Activated CD8-positive, alpha-beta memory T cell treated with anti-CD3 and anti-CD28 coated beads for 48 hours (primary cell): ENCODE measurements around the gene DSN1.
"Not testable (repeated sequence)": the region's sequence is repeated elsewhere in the genome, so short reads cannot be mapped to it uniquely, and the experiment has no call there.

Experiments
- DNase-seq, 3 experiments: peaks; one replicate each; pipeline ENCODE4 v3.0.0-alpha.2; 2020; ENCODE audit warnings: low read depth in 2 of 3, low spot score in 2 of 3

The DSN1 gene

DNA sequence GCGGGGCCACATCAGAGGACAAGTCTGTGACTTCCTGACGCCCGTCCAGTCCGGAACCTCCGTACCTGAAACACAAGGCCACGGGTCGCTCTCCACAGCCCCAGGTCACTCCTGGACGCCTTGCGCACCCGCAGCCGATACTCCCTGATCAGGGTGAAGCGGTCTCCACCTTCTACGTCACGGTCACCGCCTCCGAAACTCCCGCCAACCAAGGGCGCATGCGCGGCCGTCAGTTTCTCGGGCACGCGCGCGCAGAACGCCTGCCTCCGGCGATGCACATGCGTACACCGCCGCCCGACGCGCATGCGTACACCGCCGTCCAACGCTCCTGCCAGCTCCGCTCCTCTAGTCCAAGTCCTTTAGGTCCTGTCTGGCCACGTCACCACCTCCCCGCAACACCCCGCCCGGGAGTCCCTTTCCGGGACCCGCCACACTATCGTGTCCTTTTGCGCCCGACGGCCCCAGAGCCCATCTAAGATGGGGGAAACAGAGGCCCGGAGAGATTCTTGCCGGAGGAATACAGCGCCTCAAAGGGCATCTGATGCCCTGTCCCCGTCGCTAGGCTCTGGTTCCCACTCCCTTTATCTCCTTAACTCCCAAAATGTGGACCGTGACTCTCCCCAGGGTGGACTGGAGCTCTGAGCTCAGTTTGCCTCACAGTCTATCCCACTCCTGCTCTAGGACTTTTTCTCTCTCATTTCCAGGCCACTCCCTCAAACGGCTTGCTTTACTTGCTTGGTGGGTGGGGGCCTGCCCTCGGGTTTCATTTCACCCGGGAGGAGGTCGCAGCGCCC is at the start of gene DSN1:
Gene DSN1, minus strand, starts transcription at position 167 of the 794 bp plus-strand sequence. CDS start 2,305 bp downstream, outside the sequence.
- peak; percentile 98 to 99 (median 99) for DNase-seq

DNA sequence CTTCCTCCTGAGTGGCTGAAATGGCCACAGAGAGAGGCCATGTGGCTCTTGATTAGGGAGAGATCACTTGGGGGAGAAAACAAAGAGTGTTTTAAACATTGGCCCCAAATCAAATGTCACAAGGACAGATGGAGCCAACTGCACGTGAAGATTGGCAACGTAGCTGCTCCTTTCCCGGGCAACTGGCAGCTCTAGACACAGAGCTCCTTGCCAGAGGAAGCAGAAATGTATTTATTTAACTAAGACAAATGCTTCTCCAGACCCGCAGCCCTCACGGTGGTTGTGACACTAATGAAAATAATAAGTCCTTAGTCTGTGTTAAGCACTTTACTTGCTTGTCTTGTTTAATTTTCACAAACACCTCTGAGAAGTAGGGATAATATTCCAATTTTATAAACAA is 49.6 kb upstream of the DSN1 start:
- no peak for DNase-seq

DNA sequence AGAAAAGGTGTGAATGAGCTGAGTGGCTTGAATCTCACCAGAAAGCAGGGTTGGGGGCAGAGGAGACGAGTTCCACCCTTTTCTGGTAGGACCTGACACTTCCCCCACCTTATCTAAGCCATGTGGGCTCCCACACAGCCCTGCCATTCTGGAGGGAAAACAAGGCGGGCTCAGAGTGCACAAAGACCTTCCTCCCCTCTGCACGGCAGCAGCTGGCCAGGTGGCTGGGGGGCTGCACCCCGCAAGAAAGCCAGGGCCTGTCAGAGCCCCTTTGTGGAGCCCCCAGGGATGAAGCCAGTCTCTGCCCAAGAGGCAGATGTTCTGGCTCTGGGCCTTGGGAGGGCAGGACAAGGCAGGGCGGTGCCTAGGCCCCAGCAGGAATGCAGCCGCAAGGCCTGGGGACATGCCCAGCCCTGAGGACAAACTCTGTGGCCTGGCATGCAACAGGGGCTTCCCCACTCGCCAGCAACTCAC is 48.4 kb upstream of the DSN1 start:
- DNase-seq, result no peak

GRCh38 chr20:36820928-36821327 is 47.4 kb upstream of the DSN1 start:
- DNase-seq, result no peak

DNA sequence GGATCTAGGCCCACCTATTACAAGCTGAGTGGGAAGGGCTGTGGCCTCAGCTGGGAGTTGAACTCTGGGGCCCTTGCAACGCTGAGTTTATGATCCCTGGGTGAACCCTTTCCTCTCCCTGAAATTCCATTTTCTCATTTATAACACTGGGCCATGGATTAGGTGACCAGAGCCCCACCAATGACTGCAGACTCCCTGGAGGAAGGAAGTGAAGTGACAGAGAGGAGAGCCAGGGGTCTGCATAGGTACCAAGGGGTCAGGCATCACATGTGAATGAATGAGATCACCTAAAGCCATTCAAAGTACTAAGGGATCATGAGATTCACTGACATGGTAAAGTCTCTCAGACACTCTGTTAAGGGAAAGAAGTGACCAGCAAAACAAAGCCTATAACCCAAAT is 46.5 kb upstream of the DSN1 start:
- no peak for DNase-seq

DNA sequence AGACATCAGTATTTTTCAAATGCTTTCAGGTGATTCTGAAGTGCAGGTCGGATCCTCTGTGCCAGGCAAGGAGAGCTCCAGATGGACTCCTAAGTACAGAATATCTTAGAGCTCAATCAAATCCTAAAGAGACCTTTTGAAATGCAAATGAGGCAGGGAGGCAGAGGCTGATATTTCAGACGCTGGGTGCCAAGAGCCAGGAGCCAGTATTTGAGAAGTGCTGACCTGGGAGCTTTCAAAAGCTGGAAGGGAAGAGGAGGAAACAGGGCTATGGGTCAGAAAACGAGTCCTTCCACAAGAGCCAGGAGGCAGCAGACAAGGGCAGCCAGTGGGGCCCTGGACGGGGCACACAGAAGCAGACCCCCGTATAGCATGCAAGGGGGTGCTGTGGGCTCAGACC is 46.1 kb upstream of the DSN1 start:
- no peak for DNase-seq

- DNase-seq, result no peak
Measured at GRCh38 chr20:36818861-36819260, 45.3 kb upstream of the DSN1 start.

DNA sequence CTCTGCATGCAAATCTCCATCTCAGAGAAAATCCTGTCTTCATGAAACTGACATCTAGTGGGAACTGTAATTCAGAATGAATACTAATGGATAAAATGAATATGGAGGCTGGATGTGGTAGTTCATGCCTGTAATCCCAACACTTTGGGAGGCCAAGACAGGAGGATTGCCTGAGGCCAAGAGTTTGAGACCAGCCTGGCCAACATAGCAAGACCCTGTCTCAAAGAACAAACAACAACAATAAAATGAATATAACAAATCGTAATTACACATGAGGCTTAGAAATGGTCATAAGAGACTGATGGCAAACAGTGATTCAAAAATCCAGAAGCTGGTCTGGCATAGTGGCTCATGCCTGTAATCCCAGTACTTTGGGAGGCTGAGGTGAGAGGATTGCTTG is 44.6 kb upstream of the DSN1 start:
- DNase-seq, result no peak

DNA sequence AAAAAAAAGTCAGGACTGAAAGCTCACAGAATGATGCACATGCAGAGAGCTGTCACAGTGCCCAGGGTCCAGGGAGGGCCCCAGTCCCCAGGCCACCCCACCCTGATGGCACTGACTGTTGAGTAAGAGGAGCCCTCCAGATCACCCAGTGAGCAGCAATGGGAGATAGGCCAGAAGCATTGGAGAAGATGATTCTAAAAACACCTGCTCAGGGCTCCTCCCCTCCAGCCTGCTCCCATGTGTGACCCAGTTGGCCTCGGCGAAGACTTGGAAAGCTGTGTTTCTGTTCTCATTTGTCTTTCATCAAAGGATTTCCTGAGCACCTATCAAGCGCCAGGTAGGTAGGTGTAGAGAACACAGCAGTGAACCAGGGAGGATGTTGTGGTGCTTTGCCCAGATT is 43.9 kb upstream of the DSN1 start:
- DNase-seq, result no peak

- DNase-seq, result no peak
Measured at GRCh38 chr20:36815454-36816091, 42.0 kb upstream of the DSN1 start.

DNA sequence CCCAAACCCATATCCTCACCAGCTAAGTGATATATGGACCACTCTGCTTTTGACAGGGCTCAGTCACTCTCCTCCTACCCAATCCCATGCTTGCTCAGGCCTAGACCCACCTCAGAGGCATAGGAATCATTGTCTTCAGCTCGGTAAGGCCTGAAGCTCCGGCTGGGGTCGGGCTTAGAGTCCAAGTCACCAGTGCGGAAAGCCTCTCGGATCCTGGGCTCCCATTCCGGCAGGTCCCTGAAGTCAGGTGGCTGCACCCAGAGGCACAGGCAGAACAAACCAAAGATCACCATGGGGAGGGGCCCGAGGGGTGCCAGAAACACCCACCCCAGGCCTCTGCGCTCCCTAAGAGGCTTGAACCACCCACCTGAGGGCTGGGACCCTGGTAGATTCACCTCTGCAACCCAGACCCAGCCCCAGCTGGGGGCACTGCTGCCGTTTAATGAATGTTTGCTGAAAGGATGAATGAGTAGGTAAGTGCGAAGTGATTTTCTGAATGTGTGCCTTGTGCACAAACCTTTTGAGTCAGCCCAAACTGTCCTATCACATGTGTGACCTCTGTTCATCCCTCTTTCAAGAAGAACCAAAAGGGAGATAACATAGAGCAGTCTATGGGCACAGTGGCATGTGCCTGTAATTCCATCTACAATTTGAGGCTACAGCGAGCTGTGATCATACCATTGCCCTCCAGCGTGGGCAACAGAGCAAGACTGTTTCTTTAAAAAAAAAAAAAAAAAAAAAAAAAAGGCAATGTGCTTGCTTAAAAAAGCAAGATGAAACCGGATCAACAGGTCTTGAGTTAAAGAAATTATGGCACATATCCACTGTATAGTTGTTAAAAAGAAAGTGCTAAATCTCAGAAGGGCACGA is 39.3 kb upstream of the DSN1 start:
- DNase-seq, result no peak

DNA sequence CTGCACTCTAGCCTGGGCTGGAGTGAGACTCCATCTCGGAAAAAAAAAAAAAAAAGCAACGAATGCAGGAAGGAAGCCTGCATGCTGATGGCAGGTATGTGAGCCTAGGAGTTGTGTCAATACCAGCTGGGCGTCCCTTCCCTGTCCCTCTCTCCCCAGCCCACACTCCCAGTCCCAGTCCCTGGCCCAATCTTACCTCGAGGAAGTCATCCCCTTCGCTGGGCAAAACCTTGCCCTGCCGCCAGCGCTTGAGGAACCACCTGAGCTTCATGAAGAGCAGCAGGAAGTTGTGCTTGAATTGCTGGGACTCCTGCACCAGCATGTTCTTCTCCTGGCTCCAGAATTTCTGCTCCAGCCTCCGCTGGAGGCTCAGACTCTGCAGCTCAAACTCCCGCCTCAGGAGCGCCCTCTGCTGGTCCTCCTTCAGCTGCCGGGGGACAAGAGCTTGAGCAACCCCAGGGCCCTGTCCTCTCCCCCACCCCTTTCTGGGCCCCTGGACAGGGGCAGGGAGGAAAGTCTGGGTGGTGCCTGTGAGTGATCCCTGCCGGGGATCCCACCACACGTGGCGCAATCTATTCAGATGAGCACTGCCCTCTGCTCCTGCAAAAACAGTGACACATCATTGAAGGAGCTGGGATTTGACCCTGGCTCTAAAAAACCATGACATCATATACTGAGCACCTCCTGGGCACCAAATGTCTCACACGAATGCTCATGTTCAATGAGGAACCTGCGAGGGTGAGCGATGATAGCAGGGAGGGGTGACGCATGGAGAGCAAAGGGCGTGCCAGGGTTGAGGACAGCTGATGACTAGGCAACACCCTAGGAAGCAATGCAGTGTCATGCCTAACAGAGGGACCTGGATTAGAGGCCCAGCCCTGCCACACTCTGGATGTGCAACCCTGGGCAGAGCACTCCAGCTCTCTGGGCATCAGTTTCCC is 35.0 kb upstream of the DSN1 start:
- DNase-seq, result peak; percentile 28 to 78 (median 48)

DNA sequence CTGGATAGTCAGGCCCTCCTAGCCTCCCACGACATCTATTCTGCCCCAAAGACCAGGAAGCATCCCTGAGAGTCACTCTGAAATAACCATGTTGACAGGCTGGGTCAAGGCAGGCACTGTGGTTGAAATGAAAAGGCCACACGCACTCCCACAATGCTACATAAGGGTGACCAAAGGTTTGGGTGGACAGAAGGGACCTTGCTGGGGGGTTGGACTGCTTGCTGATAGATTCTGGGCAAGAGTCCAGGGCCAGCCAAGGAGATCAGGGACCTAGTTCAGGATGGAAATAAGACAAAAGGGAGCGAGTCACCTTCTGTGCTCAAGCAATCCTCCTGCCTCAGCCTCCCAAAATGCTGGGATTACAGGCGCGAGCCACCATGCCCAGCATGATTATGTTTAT is 32.5 kb upstream of the DSN1 start:
- DNase-seq, result no peak

- DNase-seq, result no peak
Measured at GRCh38 chr20:36805396-36805795, 31.8 kb upstream of the DSN1 start.

- no peak for DNase-seq
Measured at GRCh38 chr20:36804425-36804824, 30.9 kb upstream of the DSN1 start.

DNA sequence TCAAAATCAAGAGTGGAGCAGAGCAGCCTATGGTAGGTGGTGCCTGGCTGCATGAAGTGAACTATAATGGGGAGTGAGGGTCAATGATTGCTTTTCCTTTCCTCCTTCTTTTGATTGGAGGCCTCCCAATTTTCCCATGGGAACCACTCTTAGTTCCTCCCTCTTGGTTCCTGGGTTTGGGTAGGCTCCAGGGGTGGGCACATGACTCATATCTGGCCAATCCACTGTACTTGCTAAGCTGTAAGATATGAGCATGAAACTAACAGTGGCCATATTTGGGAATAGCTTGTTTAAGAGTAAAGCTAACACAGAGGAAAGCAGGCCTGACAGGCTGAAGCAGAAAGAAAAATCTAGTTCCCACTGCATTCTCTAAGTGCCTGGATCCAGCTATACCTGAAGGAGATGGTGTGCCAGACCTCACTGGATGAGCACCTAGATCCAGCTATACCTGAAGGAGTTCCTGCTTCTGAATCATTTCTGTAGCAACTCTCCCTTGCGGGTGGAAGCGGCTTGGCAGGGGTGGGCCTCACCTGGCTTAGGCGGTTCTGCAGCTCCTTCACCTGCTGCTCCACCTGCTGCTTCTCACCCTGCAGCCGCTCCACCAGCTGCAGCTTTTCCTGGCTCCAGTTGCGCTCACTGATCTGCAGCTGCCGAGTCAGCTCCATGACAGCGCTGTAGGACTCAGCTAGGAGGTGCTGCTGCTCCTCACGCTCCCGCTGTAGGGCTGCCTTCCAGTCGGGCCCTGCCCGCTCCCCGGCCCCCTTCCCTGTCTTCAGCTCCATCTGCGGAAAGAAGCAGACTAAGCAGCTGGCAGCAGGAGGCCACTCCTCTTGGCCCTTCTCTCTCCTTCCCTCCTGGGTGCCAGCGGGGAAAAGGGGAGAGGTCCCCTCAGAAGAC is 29.0 kb upstream of the DSN1 start:
- DNase-seq, result no peak

DNA sequence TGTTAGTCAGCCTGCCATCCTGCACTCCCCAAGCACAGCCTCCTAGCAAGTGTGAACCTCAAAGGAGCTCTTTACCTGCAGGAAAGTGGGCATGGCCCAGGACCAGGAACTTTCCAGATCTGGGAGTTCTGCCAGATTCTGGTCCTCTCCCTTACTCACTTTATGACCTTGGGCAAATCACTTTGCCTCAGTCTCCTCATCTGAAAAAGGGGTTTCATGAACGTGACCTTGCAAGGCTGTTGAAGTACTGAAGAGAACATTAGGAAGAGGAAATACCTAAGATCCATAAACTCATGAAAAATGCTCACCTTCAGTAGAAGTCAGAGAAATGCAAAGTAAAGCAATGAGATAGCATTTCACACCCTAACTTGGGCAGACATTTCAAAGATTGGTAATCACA is 26.8 kb upstream of the DSN1 start:
- no peak for DNase-seq

GRCh38 chr20:36799313-36799712 is 25.8 kb upstream of the DSN1 start:
- DNase-seq, result not testable (repeated sequence)

- DNase-seq, result no peak
Measured at GRCh38 chr20:36796875-36797274, 23.3 kb upstream of the DSN1 start.

DNA sequence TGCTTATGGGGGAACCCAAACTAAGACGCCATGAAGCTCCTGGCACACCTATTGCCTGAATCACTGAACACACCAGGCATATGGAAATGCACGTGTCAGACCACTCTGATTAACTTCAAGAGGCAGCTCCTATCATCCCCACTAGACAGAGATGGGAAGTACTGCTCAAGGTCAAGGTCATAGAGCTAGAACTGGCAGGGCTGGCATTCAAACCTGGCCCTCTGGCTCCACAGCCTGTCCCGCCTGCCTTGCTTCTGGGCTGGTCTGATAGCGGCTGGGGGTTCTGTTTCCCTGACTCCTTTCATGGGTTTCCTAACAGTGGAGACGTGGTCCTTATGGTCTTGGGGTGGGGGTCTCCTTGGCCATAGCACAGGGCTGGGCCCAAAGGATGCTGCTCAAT is 22.6 kb upstream of the DSN1 start:
- DNase-seq, result no peak
